ENCODE measurements around the gene POU6F2. TPM values are rescaled to one million over a fixed set of nuclear protein-coding genes. Genes with fewer than 3 reads are reported as not detected.
A peak's percentile ranks its signal among the peaks of the same experiment; 100 is the strongest.

POU6F2 gene
- total RNA-seq, 1 donor from 2014 or later, result not detected

- no peak for DNase-seq (ENCODE audit: low read depth in 2 of 2)
Measured at GRCh38 chr7:39432807-39433416, 455.2 kb downstream of the POU6F2 start.

DNA sequence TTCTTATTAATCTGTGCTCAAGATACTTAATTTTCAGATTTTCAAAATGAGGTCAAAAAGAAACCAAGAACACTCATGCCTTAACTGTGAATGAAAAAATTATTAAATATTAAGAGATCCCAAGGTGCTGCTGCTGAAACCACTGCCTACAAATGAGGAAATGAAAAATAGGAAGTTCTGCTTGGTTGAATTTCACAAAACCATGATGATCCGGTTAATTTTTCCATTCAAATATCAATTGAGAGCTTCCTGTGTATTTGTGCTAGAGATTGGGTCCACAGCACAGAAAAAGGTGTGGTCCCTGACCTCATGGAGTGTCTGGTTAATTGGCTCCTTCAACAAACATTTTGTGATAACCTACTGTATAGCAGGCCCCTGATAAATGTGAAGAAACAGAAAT, 455.8 kb downstream of the POU6F2 start:
- DNase-seq (ENCODE audit: low read depth in 2 of 2), result no peak

DNA sequence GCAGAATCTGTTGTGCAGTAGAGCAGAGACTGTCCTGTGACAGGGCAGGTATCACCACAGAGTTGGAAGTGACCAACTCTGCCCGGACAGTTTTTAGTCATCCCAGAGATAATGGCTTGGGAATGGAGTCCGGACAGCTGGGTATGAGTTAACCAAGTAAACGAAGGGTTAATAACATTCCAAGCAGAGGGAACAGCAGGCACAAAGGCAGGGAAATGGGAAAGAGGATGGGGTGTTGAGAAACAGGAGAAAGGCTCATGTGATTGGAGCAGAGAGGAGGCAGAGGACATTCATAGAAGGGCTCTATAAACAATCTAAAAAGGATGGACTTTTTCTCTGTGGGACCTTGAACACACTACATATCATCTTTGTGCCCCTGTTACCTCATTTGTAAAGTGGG, 456.3 kb downstream of the POU6F2 start:
- no peak for DNase-seq (ENCODE audit: low read depth in 2 of 2)

DNA sequence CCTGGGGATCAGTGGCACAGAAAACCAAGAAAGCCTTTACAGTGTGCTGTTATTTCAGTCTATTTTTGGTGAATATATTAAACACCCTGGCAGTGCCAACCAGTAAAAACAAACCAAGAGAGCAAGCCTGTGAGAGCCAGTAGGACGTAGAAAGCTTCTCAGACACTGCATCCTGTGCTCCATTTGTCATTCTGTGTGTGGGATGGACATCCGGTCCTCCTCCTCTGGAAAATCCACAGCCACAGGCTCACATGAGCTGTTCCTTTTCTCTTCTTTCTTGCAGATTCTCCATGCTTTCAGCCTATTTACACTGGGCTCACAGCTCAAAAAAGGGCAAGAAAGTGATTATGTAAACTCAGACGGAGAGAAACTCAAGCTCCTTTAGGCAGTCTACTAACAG, 468.8 kb downstream of the POU6F2 start:
- DNase-seq (ENCODE audit: low read depth in 2 of 2), result no peak

- DNase-seq (ENCODE audit: low read depth in 2 of 2), result no peak
Measured at GRCh38 chr7:39451901-39452300, 474.2 kb downstream of the POU6F2 start.

GRCh38 chr7:39453743-39454355, 476.1 kb downstream of the POU6F2 start:
- peak; percentile 35 to 64 for DNase-seq (ENCODE audit: low read depth in 2 of 2)

DNA sequence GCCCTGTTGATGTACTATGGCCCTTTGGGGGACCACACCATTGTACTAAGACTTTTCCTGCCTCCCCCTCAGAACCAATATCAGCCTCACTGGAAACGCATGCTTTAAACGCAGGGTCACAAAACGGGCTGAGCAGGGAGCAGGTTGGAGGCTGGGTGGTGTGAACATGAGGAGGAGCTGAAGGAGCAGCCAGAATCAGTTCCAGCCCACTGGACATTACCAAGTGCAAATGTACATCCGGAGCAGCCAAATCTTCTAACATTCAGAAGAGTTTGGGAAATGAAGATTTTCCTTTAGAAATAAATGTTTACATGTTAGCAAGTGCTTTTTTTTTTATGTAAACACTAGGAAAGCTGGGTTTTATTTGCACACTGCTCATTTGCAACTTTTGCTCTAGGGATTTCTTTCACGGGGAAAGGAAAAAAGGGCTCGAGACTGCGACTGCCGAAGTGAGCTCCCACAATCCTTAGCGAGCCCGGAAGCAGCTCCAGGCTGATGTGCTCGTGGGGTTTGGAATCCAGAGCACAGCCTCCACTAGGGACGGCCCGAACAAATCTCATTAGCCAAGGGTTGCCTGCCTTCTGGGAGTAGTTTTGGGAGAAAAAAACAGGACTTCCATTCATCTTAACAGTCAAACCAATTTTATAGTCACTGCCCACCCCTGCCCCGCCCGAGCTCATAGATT, 480.5 kb downstream of the POU6F2 start:
- no peak for DNase-seq (ENCODE audit: low read depth in 2 of 2)

GRCh38 chr7:39459636-39460035, 481.9 kb downstream of the POU6F2 start:
- no peak for DNase-seq (ENCODE audit: low read depth in 2 of 2)

- DNase-seq (ENCODE audit: low read depth in 2 of 2), result no peak
Measured at GRCh38 chr7:39460486-39460885, 482.8 kb downstream of the POU6F2 start.

- no peak for DNase-seq (ENCODE audit: low read depth in 2 of 2)
Measured at GRCh38 chr7:39461263-39461820, 483.6 kb downstream of the POU6F2 start.

DNA sequence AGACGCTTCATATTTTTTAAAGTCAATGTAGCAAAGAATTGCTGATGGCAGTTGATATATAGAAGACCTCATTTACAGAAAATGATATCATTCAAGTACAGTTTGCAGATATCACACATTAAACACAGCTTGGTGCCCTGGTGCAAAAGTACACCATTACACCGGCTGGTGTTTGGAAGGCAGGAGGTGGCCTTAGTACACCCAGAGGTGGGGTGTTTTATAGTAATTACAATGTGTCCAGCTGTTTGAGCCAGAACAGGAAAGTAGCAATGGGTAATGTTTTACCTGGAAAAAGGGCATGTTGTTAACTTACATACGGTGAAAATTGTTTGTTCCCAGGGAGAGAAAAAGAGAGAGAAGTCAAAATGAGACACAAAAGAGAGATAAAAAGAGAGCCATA, 485.5 kb downstream of the POU6F2 start:
- DNase-seq (ENCODE audit: low read depth in 2 of 2), result no peak

DNA sequence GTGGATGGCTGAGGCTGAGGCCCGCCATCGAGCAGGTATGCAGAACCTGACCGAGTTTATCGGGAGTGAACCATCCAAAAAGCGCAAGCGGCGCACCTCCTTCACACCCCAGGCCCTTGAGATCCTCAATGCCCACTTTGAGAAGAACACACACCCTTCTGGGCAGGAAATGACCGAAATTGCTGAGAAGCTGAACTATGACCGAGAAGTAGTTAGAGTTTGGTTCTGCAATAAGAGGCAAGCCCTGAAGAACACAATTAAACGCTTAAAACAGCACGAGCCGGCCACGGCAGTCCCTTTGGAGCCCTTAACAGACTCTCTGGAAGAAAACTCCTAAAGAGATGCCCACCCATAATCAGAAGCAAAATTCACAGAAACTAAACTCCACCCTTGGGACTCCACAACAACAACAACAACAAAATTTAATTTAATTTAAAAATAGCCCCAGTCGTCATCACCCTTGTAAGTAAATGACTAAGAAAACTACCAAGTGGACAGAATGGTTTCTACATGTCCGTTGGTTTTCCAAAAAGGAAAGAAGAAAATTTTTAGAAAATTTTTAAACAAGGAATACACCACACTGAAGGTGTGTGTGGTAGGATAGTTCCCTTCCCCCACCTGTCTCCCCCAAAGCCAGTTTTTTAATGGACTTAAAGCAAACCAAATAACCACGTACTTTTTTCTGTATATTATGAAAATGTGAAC, 486.8 kb downstream of the POU6F2 start:
- DNase-seq (ENCODE audit: low read depth in 2 of 2), result no peak

DNA sequence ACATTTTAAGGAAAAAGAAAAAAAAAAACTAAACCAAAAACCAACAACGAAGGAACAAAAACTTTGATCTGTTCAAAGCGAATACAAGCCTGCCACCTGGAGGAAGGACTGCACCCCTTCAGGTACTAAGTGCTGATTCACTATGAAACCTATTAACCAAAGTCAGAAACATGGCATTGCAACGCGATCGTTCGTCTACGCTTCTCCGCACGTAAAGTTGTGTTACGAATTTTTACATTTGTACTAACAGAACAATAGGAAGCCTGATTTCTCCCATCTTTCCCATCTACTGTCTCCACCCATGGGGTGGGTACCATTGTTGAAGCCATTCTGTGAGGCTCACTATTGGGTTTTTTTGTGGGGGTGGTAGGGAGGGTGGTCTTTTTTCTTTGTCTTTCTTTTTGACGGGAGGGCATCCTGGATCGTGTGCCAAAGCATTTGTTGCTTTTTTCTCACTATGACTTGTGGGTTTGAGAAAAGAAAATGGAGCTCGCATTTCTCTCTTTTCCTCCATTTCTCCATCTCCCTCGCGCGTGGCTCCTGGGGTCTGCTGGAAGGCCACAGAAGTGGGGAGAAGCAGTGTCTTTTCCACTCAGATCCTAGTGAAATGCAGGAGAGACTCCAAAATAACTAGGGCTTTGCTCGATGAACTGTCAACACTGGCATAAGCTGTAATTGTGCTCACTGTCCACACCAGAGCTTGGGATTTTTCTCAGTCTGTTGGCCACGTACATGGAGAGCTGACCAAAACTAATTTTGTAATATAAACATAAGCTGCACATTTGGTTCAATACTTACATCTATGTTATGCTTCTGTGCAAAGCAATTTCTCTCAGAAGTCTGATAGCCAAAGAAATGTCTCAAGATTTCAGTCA, 487.6 kb downstream of the POU6F2 start:
- DNase-seq (ENCODE audit: low read depth in 2 of 2), result peak; percentile 36 to 59

- no peak for DNase-seq (ENCODE audit: low read depth in 2 of 2)
Measured at GRCh38 chr7:39468261-39468660, 490.6 kb downstream of the POU6F2 start.

GRCh38 chr7:39468808-39469374, 491.2 kb downstream of the POU6F2 start:
- DNase-seq (ENCODE audit: low read depth in 2 of 2), result no peak

GRCh38 chr7:39480901-39481300, 503.2 kb downstream of the POU6F2 start:
- DNase-seq (ENCODE audit: low read depth in 2 of 2), result no peak

DNA sequence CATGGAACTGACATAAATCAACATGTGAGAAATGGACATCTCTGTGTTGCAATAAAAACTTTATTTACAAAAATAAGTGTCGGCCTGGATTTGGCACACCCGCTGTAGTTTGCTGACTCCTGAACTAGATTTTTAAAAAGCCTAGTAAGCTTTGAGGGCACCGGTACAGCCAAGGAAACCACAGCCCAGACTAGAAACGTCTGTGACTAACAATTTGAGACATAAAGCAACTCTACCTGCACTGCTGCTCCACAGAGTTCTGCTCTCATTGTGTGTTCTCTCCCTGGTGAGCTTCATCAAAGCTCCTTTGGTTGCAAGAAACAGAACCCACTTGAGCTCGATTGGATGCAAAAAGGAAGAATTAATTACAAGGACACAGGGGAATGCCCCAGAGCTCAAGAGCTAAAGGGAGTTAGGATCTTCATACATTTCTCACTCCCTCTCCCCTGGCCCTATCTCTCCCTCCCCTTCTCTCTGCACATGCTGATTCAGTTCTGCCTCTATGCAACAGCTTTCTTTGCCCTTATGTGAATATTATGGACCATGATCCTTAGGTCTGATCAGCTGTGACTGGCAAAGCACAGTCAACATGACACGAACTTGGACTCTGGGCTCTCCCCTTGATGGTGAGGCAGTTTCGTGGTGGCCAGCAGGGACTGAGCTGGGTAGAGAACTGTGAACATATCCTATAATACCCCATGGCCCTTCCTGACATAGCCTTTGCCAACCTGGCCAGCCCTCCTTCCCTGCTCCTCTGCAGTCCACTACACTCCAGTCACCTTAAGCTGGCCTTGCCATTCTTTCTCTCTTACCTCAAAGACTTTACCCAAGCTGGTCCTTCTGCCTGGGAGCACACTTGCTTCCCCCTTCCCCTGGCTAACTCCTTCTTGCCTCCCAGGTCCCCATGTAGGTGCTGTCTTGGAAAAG, 511.0 kb downstream of the POU6F2 start:
- DNase-seq (ENCODE audit: low read depth in 2 of 2), result no peak

GRCh38 chr7:39490296-39490695, 512.6 kb downstream of the POU6F2 start:
- DNase-seq (ENCODE audit: low read depth in 2 of 2), result no peak

DNA sequence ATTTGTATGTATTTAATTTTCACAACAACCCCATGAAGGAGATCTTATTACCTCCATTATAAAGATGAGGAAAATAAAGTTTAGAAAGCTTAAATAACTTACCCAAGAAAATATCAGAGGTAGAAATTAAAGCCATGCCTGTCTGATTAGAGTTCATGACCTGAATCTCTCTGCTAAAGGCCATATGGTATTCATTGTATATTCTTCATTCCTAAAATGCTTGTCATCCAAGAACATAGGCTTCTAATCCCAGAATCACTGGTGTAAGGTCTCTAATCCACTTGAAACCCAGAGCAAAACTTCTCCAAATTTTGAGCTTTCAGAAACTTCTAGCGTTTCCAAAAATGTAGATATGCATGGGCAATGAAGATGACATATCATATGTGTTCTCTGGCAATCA, 516.2 kb downstream of the POU6F2 start:
- no peak for DNase-seq (ENCODE audit: low read depth in 2 of 2)

- DNase-seq (ENCODE audit: low read depth in 2 of 2), result no peak
Measured at GRCh38 chr7:39501358-39501757, 523.6 kb downstream of the POU6F2 start.
